HG03139 (cell line): ENCODE data around the gene BARD1.
"Not testable (repeated sequence)": the region's sequence is repeated elsewhere in the genome, so short reads cannot be mapped to it uniquely, and the experiment has no call there.

Source experiments
- ATAC-seq: cut with Tn5 transposase; IDR thresholded peaks from one replicate; pipeline ENCODE4 v1.9.1; 2021; ENCODE audit not compliant: unreplicated experiment

The BARD1 gene

DNA sequence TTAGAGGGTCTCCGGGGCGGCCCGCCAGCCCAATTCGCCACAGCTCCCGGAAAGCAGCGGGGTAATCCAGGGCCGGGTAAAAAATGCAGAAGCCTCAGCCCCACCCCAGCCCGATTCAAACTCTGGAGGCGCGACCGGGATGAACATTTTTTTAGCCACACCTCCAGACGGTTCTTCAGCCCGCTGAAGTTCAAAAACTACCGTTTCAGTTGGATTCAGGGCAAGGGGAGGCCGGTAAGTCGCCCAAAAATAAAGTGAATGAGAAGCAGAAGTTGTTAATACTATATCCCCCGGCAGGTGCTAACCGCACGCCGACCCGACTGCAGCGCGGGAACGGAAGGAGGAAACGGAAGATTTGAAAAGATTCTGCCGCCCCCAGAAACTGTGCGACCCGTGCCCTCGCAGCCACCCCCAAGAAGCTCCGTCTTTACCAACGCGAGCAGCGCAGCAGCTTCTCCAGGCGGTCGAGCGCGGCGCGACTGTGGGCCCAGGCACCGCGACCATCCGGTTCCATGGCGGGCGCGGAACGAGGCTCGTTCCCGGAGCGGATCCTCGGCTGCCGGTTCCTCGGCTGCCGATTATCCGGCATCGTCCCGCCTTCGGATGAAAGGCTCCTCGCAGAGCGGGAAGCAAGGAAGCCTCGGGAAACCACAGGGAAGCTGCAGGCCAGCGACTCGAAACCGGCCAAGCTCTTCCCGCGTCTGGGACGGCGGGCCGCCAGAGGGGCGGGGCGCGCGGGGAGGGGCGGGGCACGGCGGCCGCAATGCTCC is at the start of gene BARD1:
BARD1 (minus strand) TSS at position 703 of the 770 bp plus-strand sequence; CDS start at position 589, 114 bp downstream.
- peak; percentile 16 for ATAC-seq

DNA sequence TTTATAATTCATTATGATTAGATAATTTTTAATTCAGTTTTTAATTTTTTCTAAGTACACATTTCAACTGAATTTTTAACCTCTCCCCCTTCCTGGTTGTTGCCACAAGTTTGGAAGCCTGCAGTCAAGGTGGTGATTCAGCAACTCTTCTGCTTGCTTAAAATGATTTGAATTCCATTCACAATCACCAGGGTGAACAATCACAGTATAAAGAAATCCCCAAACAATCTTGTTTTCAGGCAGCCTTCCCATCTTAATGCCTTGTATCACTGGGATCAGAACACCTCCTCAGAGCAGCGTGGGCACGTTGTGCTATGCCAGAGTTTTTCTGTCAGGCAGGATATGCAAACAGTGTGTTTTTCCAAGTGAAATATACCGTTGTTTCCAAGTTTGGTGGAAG is 46.7 kb upstream of the BARD1 start:
- ATAC-seq: no peak

DNA sequence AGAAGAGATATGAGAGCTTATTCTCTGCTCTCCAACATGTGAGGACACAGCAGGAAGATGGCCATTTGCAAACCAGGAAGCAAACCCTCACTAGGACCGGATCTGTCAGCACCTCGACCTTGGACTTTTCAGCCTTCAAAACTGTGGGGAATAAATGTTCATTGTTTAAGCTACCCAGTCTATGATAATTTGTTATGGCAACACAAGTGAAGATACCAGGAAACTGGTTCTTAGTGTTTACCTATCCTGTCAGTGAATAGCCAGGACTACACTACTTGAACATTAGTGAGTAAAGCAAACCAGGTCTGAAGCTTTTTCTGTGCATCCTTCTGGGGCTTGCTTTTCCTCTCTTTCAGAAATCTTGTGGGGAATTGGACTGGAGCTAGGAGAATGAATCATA is 44.4 kb upstream of the BARD1 start:
- no peak for ATAC-seq

DNA sequence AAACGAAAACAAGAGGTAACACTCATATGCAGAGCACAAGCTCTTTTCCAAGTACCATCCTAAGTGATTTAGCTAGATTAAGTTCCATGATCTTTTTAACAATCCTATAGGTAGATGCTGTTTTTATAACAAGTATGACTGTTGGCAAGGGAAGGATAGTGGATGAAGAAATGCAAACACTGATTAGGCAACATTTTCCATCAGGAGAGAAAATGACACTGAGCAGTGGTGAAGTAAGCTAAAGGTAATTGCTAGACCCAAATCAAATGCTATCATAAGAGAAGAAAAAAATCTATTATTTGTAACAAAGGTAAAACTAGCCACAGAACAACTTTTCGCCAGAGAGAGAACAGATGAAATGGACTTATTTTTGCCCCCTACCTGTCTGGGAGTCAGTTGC is 34.3 kb upstream of the BARD1 start:
- no peak for ATAC-seq

DNA sequence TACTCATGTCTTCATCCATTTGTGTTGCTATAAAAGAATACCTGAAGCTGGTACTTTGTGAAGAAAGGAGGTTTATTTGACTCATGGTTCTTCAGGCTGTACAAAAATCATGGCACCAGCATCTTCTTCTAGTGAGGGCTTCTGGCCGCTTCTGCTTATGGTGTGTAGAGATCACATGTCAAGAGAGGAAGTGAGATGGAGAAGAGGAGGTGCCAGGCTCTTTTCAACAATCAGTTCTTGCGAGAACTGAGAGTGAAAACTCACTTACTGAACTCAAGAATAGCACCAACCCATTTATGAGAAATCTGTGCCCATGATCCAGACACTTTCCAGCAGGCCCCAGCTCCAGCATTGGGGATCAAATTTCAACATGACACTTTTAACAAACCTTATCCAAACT is 30.0 kb upstream of the BARD1 start:
- ATAC-seq: peak; percentile 91

DNA sequence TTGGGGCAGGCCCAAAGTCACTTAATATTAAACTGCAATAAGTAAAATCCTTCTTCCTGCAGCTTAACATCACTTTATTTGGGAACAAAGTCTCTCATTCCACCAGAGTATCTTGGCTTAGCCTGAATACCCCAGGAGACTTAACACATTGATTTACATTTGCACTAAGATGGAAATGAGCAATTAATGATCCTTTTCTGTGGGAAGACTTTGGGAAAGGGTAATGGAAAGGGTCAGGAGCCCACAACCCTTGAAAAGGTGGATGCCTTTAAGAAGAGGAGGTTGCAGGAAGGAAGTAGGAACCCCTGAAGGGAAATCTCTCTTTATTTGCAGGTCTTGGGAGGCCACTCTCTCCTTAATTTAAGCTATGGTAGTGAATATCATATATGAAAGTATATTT is 28.0 kb upstream of the BARD1 start:
- ATAC-seq: no peak

DNA sequence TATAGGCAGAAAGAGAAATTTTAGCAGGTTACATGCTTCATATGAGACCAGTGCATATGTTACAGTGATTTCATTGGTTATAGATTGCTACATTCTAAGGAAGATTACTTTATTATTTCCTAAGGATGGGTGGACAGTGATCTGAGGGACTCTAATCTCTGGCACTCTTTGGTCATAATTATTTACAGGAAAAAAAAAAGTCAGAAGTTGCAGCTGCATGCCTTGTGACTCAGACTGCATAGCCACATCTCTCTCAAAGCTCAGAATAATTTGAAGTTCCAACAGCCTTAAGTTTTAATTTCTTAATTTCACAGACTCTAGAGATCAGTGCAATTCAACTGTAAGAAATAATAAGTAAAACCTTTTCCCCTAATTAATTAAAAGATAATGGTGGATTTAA is 27.1 kb upstream of the BARD1 start:
- ATAC-seq: no peak

DNA sequence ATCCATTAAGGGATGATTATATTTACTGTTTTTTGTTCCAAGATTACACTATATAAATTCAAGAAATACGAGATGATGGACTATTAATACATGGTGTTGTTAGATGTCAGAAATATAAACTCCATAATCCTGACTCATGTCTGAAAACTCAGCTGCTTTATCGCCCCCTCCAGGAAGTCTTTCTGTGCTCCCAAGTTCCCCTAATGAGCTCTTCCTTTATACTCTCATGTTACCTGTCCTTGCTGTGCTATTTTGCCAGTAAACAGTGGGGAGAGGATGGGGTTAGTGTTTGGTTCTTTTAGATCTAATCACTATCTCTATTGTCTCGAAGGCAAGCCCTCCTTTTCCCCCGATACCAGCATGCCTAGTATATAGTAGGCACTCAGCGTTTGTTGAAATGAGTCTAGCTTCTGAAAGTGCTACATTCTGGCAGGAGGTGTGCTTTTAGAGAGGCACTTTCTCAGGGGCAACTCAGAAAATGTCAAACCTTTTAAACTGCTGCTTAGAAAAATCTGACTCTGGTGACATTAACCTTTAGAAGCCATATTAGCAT is 21.4 kb upstream of the BARD1 start:
- ATAC-seq: no peak

DNA sequence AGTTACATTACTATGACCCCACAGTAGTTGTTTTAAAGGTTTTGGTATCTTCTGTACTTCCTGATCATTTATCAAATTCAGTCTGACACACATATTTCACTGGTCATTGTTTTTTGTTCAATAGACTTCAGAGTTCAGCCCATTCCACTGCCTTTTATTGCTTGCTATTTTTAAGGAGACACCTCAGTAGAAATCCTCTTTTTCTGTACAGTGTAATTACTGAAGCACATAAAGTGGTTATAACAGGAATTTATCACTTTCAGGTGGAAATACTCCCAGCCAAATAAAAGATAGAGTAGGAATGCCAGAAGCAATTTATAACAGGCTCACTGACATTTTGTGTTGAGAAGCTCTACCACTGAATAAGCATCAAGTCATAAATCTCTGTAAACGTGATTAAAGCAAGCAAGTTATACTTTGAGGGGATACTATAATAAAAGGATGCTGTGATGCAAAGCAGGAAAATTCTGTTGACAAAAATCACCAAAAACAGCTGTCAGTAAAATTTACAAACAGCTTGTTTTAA is 6.6 kb upstream of the BARD1 start:
- ATAC-seq: no peak

DNA sequence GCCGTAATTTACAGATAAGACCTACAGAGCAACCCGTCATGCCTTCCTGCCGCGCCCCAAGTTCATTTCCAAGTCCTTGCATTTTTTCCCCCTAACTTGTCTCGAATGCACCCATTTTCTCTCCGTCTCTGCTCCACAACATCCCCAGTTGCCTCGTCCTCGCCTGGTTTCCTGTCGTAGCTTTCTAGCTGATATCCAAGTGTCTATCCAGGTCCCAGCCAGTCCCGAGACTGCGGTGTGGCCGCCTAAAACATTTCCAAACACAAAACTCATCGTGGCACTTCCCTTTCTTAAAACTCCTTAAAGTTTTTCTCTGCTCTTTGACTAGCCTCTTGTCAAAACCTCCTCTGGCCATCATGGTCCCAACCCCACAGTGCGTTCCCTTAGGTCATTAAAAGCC is 1.2 kb upstream of the BARD1 start:
- ATAC-seq: no peak

DNA sequence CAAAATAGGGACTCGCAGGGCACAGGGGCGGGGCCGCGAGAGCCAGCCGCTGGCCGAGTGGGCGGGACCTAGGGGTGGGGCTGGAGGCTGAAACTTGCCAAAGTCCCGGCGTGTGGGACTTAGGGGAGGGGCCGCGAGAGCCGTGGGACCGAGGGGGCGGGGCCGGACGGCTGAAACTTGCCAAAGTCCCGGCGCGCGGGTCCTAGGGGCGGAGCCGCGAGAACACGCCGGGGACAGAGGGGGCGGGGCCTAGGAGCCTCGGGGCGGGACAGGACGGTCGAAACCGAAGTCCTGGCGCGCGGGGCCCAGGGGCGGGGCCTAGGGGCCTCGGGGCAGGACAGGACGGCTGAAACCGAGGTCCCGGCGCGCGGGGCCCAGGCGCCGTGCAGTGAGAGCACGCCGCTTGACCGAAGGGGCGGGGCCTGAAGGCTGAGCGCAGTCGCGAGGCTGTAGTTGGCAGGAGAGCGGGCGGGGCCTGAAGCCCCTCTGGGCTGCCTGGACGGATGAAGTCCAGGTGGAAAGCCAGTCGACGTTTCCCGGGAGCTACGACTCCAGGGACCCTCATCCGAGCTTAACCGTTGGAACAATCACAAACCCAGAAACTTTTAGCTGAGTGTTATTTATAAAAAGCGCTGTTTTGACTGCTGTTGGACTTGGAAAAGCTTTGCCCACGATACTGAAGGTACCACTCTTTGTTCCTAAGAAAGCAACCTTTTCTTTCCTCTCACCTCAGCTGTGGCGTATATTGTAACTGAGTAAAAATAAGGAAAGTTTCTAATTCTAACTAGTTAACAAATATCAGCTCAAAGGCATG is 475 bp upstream of the BARD1 start:
- ATAC-seq: peak; percentile 83

DNA sequence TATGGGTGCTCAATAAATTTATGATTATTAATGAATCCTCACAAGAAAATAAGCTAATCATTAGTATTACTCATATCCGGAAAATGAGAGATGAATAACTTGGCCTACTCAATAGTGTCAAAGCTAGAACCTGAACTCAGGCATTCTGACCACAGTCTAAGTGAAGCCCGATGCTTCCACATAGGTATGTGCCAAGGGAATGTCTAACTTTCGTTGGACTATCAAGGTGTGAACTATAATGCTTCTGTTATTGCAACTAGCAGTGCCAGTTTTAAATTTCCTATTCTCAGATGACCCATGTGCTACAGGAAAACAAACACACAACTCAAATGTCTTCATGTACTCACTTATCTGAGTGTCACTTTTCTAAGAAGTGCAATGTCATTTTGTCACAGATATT is 1.8 kb downstream of the BARD1 start:
- no peak for ATAC-seq

DNA sequence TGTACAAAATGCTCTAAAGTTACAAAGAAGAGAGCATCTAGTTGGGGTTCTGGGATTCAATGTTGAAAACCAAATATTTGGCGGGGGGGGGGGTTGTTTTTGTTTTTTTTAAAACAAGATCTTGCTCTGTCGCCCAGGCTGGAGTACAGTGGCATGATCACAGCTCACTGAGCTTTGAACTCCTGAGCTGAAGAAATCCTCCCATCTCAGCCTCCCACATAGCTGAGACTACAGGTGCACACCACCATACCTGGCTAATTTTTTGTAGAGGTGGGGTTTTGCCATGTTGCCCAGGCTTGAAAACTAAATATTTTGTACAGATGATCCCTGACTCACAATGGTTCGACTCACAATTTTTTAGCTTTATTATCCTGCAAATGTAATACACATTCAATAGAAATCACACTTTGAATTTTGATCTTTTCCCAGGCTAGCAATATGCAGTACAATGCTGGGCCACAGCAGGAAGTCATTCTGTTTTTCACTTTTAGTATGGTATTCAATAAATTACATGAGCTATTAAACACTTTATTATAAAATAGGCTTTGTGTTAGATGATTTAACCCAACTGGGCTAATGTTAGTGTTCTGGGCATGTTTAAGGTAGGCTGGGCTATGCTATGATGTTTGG is 7.6 kb downstream of the BARD1 start:
- ATAC-seq: no peak

DNA sequence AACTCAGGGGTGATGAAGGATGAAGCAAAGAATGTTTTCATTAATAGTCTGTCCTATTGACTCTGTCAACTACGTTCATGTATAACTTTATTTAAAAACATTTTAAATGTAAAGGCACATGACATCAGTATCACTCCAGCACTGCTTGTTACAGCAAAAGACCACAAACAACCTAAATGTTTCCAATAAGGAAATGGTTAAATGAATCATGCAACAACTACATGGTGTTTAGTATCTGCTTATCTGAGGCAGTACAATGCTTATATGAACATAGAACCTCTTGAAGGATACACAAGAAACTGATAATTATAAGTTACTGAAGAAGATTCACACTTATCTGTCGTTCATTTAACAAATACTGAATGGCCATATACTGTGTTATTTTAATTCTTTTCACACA is 8.4 kb downstream of the BARD1 start:
- no peak for ATAC-seq

DNA sequence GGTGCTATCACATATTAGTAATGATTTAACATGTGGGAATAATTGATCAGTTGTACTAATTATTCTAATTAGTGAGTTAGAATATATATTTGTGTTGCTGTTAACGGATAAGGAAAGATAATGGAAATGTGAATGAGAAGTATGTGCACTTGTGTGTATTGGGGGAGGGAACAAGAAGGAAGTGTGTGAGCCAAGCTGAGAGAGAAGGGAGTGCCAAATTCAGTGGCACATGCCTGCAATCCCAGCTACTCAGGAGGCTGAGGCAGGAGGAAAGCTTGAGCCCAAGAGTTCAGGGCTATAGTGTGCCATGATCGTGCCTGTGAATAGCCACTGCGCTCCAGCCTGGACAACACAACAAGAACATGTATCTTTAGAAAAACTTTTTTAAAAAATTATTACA is 9.3 kb downstream of the BARD1 start:
- no peak for ATAC-seq

DNA sequence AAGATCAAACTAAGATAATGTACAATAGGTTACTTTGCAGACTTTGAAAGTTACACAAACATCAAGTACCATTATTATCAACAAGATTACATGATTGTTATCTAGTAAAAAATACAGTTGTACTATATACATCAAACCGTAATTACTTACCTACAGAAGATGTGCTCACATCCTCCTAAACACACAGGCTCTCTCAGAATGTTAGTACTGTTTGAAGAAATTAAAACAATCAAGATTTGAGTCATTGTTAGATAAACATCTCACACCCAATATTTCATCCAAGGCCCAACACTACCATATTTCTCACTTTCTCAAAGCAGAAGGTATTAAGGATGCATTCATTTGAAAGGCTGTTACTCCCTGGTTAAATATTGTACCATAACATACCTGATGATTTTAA is 12.6 kb downstream of the BARD1 start:
- ATAC-seq: no peak

DNA sequence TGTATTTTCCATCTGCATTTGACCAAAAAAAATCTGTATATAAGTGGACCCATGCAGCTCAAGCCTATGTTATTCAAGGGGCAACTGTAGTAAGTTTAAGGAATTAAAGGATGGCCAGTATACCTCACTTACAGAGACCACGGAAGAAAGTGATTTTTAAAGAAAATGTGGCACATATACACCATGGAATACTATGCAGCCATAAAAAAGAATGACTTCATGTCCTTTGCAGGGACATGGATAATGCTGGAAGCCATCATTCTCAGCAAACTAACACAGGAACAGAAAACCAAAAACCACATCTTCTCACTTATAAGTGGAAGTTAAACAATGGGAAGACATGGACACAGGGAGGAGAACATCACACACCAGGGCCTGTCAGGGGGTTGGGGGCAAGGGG is 26.3 kb downstream of the BARD1 start:
- not testable (repeated sequence) for ATAC-seq

DNA sequence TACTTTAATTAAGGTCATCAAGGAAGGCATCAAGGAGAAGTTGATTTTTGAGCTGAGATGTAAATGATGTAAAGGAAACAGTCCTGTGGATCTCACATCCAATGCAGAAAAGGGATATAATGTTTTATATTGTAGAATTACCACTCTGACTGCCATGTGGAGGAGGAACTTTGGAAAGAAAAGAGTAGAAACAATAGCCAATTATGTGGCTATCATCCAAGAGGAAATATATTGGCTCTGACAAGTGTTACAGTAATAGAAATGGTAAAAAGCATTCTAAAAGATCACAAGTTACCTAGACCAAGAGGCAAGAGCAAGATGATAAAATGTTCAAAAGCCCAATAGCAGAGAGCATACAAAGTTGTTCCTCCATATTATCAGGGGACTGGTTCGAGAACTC is 26.8 kb downstream of the BARD1 start:
- ATAC-seq: no peak

DNA sequence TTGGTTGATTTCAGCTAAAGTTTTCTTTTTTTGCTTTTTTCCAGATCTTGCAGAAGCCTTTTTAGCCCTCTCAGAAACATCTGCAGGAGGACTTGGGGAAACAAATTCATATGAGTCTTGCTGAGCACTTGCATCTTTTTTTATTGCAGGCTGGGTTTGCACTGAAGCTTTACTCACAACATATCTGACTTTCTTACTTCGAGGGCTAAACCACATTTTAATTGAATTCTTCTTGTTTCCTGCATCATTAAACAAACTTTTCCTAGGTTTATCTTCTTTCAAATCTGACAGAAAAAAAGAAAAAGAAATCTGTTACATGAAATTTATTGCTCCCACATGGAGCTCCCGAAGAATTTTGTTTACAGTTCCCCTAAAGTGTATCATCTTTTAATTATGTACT is 28.3 kb downstream of the BARD1 start:
- ATAC-seq: no peak

DNA sequence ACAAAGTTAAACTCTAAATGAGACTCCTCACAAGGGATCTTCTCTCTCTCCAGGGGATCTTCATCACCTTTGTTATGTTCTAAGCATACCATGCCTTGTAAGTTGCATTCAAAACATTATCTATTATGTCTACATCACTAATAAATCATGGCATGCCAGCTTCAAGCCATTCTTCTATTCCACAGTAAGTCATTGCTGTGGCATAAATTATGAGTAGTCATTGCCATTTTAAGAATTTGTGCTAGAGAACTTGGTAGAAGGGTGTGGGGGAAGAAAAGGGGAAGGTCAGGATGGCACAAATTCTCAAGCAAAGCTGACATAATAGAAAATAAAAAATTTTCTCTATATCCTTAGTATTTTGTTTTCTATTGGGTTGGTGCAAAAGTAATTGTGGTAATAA is 33.5 kb downstream of the BARD1 start:
- ATAC-seq: no peak

DNA sequence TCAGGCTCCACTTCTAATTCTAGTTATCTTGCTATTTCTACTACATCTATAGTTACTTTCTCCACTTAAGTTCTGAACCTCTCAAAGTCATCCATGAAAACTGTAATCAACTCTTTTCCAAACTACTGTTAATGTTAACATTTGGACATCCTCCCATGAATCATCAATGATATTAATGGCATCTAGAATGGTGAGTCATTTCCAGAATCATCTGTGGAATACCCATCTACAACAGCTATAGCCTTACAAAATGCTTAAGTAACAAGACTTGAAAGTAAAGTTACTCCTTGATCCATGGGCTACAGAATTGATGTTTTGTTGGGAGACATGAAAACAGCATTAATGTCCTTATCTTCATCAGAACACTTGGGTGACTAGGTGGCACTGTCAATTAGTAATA is 35.4 kb downstream of the BARD1 start:
- no peak for ATAC-seq
